ENCODE results near the gene KRABD2.

The KRABD2 gene

DNA sequence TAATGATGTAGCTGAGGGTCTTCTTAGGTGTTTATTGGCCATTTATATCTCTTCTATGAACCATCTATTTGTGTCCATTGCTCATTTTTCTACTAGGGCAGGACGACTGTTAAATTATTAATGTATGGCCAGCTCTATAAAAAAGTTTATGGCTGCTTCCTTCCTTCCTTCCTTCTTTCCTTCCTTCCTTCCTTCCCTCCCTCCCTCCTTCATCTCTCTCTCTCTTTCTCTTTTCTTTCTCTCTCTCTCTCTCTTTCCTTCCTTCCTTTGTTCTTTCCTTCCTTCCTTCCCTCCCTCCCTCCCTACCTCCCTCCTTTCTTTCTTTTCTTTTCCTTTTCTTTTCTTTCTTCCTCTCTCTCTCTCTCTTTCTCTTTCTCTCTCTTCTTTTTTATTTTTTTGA, 42.0 kb upstream of the KRABD2 start:
- Histone ChIP-seq H3K36me3 (no peaks in the 10 kb centered on the region), H3K9me3 (no peaks in the 10 kb centered on the region), H3K27ac (no peak overlapping the region), H3K4me1 (peaks cover 9% of the 10 kb centered on the region), H3K4me3 (no peak overlapping the region), H3K27me3 (no peaks in the 10 kb centered on the region)
- DNase-seq (ENCODE audit: extremely low spot score in 2 of 2) = no peak
- intact Hi-C loops (cut with DNase I) = loop anchor here (10.0 kb wide), 1 partner anchor 326 kb away; the partner anchor contains the start of gene CCDC42
- TF ChIP-seq CTCF (IDR thresholded peaks at IDR 0.05) (no peak), POLR2A (IDR thresholded peaks at IDR 0.05) (no peak), POLR2AphosphoS5 (IDR thresholded peaks at IDR 0.05; ENCODE audit: insufficient read depth in 1 of 2, low read depth in 1 of 2) (no peak)

- H3K9me3 ChIP-seq = no peaks in the 10 kb centered on the region
- peaks cover 9% of the 10 kb centered on the region for H3K4me1 ChIP-seq
- no peak overlapping the region for H3K4me3 ChIP-seq
- no peaks in the 10 kb centered on the region for H3K36me3 ChIP-seq
- intact Hi-C loops (cut with DNase I) = loop anchor here (10.0 kb wide), 1 partner anchor 327 kb away; the partner anchor contains the start of gene CCDC42
- DNase-seq (ENCODE audit: extremely low spot score in 2 of 2) = no peak
- no peak overlapping the region for H3K27ac ChIP-seq
- H3K27me3 ChIP-seq = no peaks in the 10 kb centered on the region
- peak in 1 of 2 donors; percentile 12 for TF ChIP-seq POLR2AphosphoS5 (IDR thresholded peaks at IDR 0.05; ENCODE audit: insufficient read depth in 1 of 2, low read depth in 1 of 2)
- no peak for TF ChIP-seq CTCF (IDR thresholded peaks at IDR 0.05)
- TF ChIP-seq POLR2A (IDR thresholded peaks at IDR 0.05) = no peak
Observed at GRCh38 chr17:8417806-8418205, 41.3 kb upstream of the KRABD2 start.

GRCh38 chr17:8413938-8414337, 37.4 kb upstream of the KRABD2 start:
- Histone ChIP-seq H3K36me3 (no peaks in the 10 kb centered on the region), H3K27me3 (no peaks in the 10 kb centered on the region), H3K27ac (no peak overlapping the region), H3K4me3 (no peak overlapping the region), H3K9me3 (no peaks in the 10 kb centered on the region), H3K4me1 (peaks cover 9% of the 10 kb centered on the region)
- no peak for DNase-seq (ENCODE audit: extremely low spot score in 2 of 2)
- TF ChIP-seq CTCF (IDR thresholded peaks at IDR 0.05) (no peak), POLR2A (IDR thresholded peaks at IDR 0.05) (no peak), POLR2AphosphoS5 (IDR thresholded peaks at IDR 0.05; ENCODE audit: insufficient read depth in 1 of 2, low read depth in 1 of 2) (no peak)
- intact Hi-C loops (cut with DNase I) = loop anchor here (10.0 kb wide), 1 partner anchor 331 kb away; the partner anchor contains the start of gene CCDC42

- no peak overlapping the region for H3K4me3 ChIP-seq
- H3K27ac ChIP-seq = no peak overlapping the region
- no peak for DNase-seq (ENCODE audit: extremely low spot score in 2 of 2)
- intact Hi-C loops (cut with DNase I) = loop anchor here (10.0 kb wide), 1 partner anchor 331 kb away; the partner anchor contains the start of gene CCDC42
- no peak for TF ChIP-seq POLR2A (IDR thresholded peaks at IDR 0.05)
- TF ChIP-seq CTCF (IDR thresholded peaks at IDR 0.05) = no peak
- TF ChIP-seq POLR2AphosphoS5 (IDR thresholded peaks at IDR 0.05; ENCODE audit: insufficient read depth in 1 of 2, low read depth in 1 of 2) = no peak
- no peaks in the 10 kb centered on the region for H3K36me3 ChIP-seq
- peaks cover 9% of the 10 kb centered on the region for H3K4me1 ChIP-seq
- no peaks in the 10 kb centered on the region for H3K9me3 ChIP-seq
- no peaks in the 10 kb centered on the region for H3K27me3 ChIP-seq
Observed at GRCh38 chr17:8413328-8413727, 36.8 kb upstream of the KRABD2 start.

GRCh38 chr17:8412089-8412488, 35.6 kb upstream of the KRABD2 start:
- Histone ChIP-seq H3K36me3 (no peaks in the 10 kb centered on the region), H3K4me3 (no peak overlapping the region), H3K27ac (no peak overlapping the region), H3K4me1 (peaks cover 9% of the 10 kb centered on the region), H3K9me3 (no peaks in the 10 kb centered on the region), H3K27me3 (no peaks in the 10 kb centered on the region)
- TF ChIP-seq POLR2AphosphoS5 (IDR thresholded peaks at IDR 0.05; ENCODE audit: insufficient read depth in 1 of 2, low read depth in 1 of 2) (no peak), POLR2A (IDR thresholded peaks at IDR 0.05) (no peak), CTCF (IDR thresholded peaks at IDR 0.05) (no peak)
- intact Hi-C loops (cut with DNase I) = loop anchor here (10.0 kb wide), 1 partner anchor 333 kb away; the partner anchor contains the start of gene CCDC42
- DNase-seq (ENCODE audit: extremely low spot score in 2 of 2) = no peak

Data from vagina (tissue), 2 donors.